GM21423 (cell line): ENCODE measurements around the gene NCOR1.
"Not testable (repeated sequence)": the region's sequence is repeated elsewhere in the genome, so short reads cannot be mapped to it uniquely, and the experiment has no call there.

Experiments used
- ATAC-seq: cut with Tn5 transposase; IDR thresholded peaks from one replicate; pipeline ENCODE4 v1.9.1; 2021; ENCODE audit warnings: mild to moderate bottlenecking, moderate library complexity; ENCODE audit not compliant: unreplicated experiment

NCOR1 gene

GRCh38 chr17:16215273-16215964 is at the start of gene NCOR1:
NCOR1 (minus strand) TSS chr17:16215534; CDS start chr17:16194569, 20,965 bp downstream.
- peak; percentile 81 for ATAC-seq

GRCh38 chr17:16262201-16262600 is 46.9 kb upstream of the NCOR1 start:
- no peak for ATAC-seq

DNA sequence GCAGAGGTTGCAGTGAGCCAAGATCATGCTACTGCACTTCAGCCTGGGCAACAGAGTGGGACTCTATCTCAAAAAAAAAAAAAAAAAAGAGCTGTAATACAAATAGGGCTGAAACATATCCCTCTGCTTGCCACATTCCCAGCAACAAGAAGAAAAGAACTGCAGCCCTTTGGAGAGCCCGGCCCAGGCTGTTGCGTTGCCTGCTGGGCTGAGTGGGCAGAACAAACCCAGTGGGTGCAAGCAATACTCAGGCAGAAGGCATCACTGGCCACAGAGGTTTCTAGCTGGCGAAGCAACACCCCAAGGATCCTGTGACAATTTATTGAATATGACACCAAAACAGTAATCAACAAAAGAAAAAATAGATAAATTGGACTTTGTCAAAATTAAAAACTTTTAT is 45.7 kb upstream of the NCOR1 start:
- no peak for ATAC-seq

DNA sequence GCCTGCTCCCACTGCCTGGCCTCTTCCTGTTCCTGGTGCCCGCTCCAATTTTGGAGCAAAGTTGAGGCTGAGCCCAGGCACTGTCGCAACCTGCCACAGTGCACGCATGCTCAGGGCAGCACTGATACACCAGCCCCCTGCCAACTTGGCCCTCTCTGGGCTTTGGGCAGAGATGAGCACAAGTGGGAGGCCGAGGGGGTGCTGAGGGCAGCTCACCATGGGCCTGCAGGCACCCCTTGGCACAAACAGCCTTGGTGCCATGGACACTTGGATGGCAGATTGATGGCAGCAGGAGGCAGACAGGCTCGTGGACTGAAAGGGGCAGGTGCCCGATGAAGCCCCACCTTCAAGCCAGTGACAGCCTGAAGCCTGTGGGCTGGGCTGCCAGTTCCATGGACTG is 44.6 kb upstream of the NCOR1 start:
- no peak for ATAC-seq

GRCh38 chr17:16258901-16259300 is 43.6 kb upstream of the NCOR1 start:
- no peak for ATAC-seq

DNA sequence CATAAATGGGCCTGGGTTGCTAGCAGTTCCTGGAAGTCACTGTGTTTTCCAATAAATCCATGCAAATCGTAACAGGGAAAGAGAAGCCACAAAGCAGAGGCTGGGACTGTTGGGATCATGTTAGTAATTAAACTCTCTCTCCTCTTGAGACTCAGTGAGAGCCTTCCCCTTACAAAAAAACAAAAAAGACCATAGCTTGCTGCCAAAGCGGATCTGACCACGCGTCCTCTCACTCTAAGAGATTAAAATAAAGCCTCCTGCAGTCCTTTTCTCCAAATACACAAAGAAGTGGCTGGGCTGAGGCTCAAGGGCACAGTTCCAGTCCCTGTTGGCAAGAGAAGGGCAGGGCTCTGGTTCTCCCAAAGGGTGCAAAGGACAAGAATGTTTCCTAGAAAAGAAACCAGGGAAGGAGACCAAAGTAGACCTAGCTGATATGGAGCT is 40.2 kb upstream of the NCOR1 start:
- ATAC-seq = no peak

- no peak for ATAC-seq
Observed at GRCh38 chr17:16254773-16255400, 39.6 kb upstream of the NCOR1 start.

DNA sequence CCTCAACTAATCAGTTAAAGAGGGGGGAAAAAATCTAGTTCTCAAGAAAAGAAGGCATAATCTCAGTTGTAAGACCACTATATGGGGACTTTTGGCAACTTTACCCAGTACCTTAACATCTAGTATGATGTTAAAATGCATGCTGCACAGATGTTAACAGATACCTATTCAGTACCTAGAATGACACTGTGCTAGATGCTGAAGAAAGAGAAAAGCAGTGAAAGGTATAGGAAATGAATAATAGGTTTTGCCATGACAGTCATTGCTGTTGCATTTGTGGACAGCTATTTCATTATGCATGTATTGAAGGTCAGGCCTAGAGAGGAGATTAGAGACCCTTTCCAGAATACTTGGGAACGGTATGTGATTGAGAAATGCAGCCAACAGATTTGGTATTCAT is 36.2 kb upstream of the NCOR1 start:
- no peak for ATAC-seq

GRCh38 chr17:16251043-16251442 is 35.7 kb upstream of the NCOR1 start:
- ATAC-seq = no peak

DNA sequence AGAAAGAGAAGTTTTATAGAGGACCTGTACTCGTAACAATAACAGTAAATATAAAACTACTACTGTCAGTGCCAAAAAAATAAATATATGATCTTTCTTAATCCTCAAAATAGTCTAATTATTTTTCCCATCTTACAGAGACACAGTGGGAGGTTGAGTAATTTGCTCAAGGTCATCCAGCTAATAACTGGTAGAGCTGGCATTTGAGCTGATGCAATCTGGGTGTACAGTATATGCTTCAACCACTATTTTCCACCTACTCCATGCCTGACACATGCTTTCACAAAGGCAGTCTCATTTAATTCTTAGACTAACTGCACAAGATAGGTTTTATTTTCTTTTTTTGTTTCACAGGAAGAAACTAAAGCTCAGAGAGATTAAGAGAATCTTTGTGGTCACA is 35.3 kb upstream of the NCOR1 start:
- ATAC-seq = no peak

DNA sequence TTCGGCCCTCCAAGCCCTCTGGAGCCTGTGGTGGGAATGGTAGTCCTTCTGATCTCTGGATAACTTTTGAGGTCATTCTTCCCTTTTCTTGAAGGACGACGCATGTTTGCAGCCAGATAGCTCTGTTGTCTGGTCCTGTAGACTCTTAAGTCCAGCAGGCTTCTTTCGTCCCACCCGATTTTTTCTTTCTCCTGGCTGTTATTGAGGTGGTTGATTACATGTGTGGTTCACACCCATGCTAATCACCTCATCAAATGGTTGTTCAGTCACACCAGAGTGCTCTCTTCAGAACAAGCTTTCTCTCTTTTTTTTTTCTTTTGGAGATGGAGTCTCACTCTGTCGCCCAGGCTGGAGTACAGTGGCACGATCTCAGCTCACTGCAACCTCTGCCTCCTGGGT is 32.3 kb upstream of the NCOR1 start:
- ATAC-seq = no peak

- ATAC-seq = no peak
Observed at GRCh38 chr17:16243801-16244567, 28.6 kb upstream of the NCOR1 start.

DNA sequence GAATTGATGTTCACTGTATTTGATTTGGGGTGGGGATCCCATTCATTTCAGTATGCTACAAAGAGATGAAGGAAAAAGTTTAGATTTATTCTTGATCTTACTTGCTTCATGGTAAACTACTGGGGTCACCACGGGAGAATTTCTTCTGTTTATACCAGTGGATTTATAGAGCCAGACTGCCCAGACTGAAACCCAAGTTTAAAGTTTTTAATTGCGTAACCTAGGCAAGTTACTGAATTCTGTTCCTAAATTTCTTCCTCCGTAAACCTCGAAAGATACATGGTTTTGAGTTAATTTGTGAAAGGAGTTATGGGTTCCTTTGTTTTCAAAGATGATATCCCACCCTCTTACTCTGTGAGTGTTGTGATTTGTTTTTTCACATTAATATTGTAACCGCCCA is 28.1 kb upstream of the NCOR1 start:
- ATAC-seq = no peak

DNA sequence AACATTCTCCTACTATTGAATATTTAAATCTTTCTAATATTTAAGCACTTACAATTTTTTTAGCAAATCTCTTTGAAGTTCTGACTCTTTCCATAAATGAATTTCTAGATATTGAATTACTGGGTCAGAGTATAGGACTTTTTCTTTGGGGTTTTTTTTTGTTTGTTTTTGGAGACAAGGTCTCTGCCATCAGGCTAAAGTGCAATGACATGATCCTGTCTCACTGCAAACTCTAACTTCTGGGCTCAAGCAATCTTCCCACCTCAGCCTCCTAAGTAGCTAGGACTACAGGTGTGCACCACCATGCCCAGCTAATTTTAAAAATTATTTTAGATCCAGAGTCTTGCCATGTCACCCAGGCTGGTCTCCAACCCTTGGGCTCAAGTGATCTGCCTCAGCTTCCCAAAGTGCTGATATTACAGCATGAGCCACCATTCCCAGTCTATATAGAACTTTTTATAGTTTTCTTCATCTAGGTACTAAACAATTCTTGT is 26.6 kb upstream of the NCOR1 start:
- no peak for ATAC-seq

- no peak for ATAC-seq
Observed at GRCh38 chr17:16239931-16240330, 24.6 kb upstream of the NCOR1 start.

GRCh38 chr17:16232391-16232790 is 17.1 kb upstream of the NCOR1 start:
- ATAC-seq = no peak

- ATAC-seq = not testable (repeated sequence)
Observed at GRCh38 chr17:16229912-16230561, 14.7 kb upstream of the NCOR1 start.

GRCh38 chr17:16222406-16222805 is 7.1 kb upstream of the NCOR1 start:
- no peak for ATAC-seq

- peak; percentile 42 for ATAC-seq
Observed at GRCh38 chr17:16217002-16217635, 1.8 kb upstream of the NCOR1 start, which contains the start of gene PIGL. PIGL (plus strand) TSS chr17:16217210; CDS start chr17:16217227, 17 bp downstream.

DNA sequence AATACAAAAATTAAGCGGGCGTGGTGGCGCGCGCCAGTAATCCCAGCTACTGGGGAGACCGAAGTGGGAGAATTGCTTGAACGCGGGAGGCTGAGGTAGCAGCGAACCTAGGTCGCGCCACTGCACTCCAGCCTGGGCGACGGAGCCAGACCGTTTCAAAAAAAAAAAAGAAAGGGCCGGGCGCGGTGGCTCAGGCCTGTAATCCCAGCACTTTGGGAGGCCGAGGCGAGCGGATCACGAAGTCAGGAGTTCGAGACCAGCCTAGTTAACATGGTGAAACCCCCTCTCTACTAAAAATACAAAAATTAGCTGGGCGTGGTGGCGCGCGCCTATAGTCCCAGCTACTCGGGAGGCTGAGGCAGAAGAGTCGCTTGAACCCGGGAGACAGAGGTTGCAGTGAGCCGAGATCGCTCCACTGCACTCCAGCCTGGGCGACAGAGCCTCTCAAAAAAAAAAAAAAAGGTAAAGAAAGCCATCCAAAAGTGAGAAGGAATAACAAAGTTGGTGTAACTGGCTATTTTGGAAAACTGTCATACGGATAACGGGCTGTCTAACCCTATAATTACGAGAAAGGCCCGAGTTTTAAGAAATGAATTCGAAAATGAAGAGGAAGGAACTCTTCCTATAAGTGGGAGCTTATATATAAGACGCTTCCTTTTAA is 1.1 kb upstream of the NCOR1 start:
- not testable (repeated sequence) for ATAC-seq
